Stimulated activated CD4-positive, alpha-beta T cell treated with anti-CD3 and anti-CD28 coated beads, Interleukin-4, amount 100 ng/mL, for 24 hours (primary cell): ENCODE data around the gene TOP2A.

Source experiments
- DNase-seq: peaks from one replicate; pipeline ENCODE4 v3.0.0-alpha.2; 2020

Gene TOP2A

DNA sequence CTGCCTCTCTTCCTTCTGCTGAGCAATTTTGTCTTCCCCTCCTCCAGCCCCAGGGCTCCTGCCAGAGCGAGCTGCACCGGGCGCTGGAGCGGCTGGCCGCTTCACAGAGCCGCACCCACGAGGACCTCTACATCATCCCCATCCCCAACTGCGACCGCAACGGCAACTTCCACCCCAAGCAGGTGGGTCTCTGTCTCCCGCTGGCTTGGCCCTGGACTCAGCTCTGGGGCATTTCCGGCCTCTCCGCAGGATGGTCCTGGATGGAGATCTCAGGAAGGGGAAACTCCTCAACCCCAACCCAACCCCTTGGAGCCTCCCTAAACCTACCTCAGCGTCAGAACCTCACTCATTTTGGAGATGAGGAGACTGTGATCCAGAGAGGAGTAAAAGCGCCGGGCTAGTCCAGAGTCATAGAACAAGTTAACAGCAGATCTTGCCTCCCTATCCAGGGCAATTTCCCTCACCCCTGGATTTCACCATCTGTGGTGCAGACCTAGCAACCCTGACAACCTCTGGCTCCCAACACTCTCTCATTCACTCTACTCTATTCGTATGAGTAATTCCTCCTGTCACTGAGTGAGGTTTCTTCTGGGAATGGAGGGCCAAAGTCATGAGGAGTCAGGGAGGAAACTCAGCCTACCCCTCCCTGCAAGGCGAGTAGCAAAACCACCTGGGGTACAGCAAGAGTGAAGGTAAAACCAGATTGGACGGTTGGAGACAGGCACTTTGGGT is 36.4 kb upstream of the TOP2A start:
- DNase-seq, result no peak

DNA sequence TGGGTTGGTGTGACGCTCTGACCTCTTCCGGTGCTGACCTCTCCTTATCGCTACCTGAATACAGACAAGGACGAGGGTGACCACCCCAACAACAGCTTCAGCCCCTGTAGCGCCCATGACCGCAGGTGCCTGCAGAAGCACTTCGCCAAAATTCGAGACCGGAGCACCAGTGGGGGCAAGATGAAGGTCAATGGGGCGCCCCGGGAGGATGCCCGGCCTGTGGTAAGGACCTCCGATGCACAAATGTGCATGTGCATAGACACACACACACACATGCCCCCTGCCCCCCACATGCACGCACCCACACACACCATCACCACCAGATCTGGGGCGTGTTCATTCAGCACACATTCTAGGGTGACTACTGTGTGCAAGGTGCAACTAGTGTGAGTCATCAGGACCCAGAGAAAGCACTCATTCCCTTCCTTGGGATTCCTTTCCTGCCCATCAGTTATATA is 35.3 kb upstream of the TOP2A start:
- no peak for DNase-seq

DNA sequence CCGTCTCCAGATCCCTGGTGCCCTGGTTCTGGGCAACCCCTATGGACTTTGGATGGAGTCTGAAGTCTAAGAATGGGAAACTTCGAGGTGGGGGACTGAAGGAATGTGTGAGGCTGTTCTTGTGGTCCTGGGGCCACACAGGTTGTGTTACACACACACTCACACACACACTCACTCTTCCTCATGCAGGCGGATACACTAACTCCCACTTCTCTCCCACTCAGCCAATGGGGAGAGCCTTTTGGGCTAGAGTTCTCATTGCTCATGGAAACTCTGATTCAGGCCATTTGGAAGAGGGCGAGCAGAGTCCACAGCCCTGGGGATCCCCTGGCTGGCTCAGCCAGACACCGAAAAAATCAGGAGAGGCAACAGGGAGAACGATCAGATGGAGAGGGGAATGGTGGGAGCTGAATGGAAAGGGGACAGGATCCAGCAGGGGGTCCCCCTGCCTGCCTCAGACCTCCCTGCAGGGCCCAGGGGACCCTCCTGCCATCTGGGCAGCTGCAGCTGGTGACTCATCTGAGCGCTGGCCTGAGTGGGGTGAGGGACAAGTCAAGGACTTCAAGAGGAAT is 34.6 kb upstream of the TOP2A start:
- DNase-seq, result peak; percentile 14

- no peak for DNase-seq
Measured at GRCh38 chr17:40451420-40451819, 33.7 kb upstream of the TOP2A start.

GRCh38 chr17:40450175-40450574 is 32.5 kb upstream of the TOP2A start:
- DNase-seq, result peak; percentile 46

DNA sequence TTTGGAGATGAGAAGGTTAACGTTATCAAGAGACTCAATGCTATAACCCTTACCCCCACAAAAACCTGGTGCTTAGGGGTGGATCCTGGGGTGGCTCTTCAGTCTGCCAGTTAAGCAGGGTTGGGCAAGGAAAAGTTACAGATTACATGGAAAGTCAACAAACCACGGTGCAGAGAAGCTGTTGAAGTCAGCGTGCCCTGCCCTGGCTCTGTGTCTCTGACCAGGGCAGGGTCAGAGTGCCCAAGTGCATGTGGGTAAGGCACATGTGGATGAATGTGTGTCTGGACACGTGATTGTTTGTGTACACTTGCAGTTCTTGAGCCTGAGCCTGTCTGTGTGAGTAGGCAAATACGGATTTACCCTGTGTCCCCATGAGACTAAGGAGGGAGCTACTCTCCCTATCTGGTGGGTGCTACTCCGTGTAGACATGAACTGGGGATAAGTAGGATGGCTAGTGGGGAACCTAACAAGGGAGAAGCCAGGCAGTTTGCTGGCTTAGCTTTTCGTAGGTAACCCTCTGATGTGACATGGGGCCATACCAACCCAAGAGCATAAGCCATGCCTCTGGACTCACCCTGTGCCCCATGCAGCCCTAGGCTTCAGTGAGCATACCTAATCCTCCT is 31.1 kb upstream of the TOP2A start:
- DNase-seq, result no peak

GRCh38 chr17:40448213-40448638 is 30.5 kb upstream of the TOP2A start:
- no peak for DNase-seq

DNA sequence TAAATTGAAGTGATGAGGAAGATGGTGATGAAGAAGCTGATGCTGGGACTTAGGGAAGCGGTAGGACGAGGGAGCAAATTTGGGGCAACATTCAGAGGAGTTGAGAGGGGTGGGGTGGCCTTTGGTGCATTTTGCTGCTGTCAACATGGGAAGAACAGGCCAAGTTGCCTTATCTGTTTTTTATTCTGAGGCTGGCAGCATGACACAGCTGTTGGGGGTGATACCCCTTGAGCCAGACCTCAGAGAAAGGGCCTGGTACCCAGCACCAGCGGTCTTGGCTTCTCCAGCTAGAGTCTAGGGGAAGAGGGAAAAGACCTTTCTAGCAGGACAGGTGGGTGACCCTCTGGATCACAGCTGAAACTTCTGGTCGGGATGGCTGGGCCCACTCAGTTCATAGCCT is 30.1 kb upstream of the TOP2A start:
- DNase-seq, result no peak

GRCh38 chr17:40447148-40447644 is 29.5 kb upstream of the TOP2A start:
- DNase-seq, result no peak

GRCh38 chr17:40445751-40446468 is 28.2 kb upstream of the TOP2A start:
- DNase-seq, result no peak

DNA sequence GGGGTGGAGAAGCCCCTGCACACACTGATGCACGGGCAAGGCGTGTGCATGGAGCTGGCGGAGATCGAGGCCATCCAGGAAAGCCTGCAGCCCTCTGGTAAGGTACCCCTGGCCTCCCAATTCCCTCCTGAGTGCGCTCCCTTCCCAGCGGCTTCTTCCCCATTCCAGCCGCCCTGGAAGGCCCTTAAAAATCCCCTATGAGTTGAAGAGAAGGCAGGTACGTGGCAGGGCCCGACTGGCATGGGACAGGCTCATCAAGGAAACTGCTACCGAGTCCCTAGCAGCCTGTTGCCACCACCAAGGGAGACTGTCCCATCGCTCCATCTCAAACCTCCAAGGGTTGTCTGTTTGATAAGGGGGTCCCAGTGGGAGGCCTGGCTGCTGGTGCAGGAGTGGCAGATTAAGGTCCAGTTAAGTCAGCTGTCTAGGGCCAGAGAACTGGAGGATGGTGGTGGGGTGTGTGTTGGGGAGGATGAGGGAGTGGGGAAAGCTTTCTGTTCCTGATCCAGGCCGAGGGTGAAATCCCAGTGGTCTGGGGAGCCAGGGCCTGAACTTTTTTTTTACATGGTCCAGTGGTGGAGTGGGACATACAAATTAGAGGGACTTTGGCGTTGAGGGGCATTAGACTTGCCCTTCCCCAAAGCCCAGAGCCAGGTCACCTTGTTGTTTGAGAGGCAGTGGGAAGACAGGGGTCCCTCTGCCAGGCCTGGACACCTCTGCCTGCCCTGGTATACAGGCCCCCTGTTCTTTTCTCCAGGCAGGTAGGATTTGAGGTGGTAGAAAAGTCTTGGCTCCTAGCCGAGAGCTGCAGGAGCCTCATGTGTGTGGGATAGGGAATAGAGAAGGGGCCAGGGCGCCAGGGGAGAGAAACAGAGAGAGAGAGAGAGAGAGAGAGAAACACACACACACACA is 26.5 kb upstream of the TOP2A start:
- no peak for DNase-seq

- peak; percentile 66 for DNase-seq
Measured at GRCh38 chr17:40443196-40443987, 25.7 kb upstream of the TOP2A start, which contains the start of gene IGFBP4. Gene IGFBP4 (plus strand): TSS chr17:40443450. CDS start chr17:40443736, 286 bp downstream.

DNA sequence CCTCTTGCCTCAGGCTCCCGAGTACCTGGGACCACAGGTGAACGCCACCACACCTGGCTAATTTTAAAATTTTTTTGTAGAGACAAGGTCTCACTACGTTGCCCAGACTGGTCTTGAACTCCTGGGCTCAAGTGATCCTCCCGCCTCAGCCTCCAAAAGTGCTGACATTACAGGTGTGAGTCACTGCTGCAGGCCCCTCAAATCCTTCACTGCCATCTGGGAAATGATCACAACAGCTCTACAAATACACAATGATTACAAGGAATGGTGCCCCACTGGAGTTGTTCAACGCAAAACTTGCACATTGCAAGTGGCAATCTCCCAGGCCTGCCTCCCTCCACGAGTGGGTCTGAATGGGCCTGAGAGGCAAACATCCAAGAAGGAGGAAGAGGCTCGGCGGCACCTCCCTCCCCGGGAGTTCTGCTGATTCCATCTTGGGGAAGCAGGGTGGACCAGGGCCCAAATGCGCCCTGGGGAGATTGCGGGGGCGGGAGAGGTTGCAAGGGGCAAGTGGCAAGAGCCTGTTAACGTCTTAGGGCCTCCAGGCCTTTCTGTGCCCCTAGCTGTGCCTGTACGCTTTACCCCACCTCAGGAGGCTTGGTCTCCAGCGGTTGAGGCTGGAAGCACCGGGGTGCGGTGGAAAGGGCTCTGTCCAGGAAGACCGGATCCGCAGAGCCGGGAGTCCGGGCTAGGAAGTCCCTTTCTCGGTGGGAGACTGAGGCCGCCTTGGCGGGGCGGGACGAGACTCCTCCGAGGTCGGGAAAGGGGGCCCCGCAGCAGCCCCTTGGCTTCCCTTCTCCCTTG is 24.9 kb upstream of the TOP2A start:
- DNase-seq, result no peak

GRCh38 chr17:40440166-40440565 is 22.5 kb upstream of the TOP2A start:
- no peak for DNase-seq

- DNase-seq, result no peak
Measured at GRCh38 chr17:40437095-40437732, 19.5 kb upstream of the TOP2A start.

DNA sequence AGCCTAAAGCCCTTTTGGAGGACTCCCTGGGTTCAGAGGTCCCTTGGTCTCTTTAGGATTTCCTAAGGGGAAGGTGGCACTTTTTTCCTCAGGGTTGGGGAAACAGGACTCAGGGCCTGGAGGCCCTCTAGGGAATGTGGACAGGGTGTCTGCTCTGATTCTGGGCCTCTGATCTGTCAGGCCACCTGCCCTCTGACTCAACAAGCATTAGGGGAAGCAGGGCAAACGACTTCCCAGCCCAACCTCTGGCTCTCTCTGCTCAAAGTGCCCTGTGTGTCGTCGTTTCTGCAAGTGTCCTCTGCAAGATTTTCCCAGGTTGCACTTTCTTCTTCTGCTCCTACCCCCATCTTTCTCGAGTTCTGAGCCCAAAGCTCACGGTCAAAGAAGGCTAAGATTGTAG is 18.9 kb upstream of the TOP2A start:
- DNase-seq, result no peak

DNA sequence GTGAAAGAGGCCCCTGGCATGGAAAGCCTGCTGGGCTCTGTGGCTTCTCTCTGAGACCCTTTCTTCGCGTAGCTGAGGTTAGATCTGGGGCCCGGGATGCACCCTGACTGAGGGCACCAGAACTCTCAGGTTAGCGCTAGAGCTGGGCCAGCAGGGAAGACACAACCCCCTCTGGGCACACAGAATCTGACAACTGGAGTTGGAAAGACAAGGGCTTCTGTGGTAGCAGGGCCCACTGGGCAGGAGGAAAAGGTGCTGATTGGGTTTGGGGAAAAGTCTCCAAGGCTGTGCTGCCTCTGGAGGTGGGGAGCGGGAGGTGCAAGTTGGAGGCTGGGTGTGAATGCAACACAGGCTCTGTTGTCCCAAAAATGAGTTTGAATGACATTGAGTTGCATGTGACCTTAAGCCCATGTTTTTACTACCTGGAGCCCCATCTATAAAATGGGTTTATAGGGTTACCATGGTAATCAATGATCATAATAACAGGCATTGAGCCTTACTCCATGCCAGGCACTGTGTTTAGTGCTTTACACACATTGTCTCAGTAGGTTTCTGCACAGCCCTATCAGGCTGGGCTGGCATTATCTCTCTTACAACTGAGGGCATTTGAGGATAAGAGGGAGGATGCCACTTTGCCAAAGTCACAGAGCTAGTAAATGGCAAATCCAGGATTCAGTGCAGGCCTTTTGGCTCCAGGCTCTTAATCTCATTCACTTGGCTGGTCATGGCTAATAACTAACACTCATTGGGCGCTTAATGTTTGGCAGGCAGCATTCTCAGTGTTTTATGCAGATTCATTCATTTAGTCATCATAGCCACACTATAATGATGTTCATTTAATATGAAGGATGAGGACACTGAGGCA is 16.1 kb upstream of the TOP2A start:
- DNase-seq, result peak; percentile 20

- DNase-seq, result no peak
Measured at GRCh38 chr17:40432864-40433528, 15.3 kb upstream of the TOP2A start.
